ENCODE data around the gene IMMP1L. TPM values are rescaled to one million over a fixed set of nuclear protein-coding genes. Genes with fewer than 3 reads are reported as not detected.

IMMP1L gene
- total RNA-seq, 1 experiment from 2014 or later: 38.5 TPM

- H2AFZ ChIP-seq (ENCODE audit: low read depth, low read length, poor library complexity, severe bottlenecking): no peak overlapping the region
- H3K4me1 ChIP-seq (ENCODE audit: control insufficient read depth in 1 of 2, insufficient read depth in 2 of 2, low read length in 2 of 2): no peaks in the 10 kb centered on the region
- no peak overlapping the region for H3K9ac ChIP-seq (ENCODE audit: low read length)
- H3K27me3 ChIP-seq (ENCODE audit: insufficient read depth, low read length): no peaks in the 10 kb centered on the region
- H3K36me3 ChIP-seq (ENCODE audit: control insufficient read depth in 1 of 2, insufficient read depth in 2 of 2, low read length in 2 of 2): no peaks in the 10 kb centered on the region
- H4K20me1 ChIP-seq (ENCODE audit: insufficient read depth): no peaks in the 10 kb centered on the region
- no peaks in the 10 kb centered on the region for H3K9me3 ChIP-seq (ENCODE audit: control insufficient read depth in 1 of 2, insufficient read depth in 1 of 2, low read depth in 1 of 2, low read length in 2 of 2)
- ATAC-seq: no peak
- no peak overlapping the region for H3K4me3 ChIP-seq (replicated peaks in 1 of 2; ENCODE audit: low read depth in 1 of 2, low read length in 2 of 2)
- no peak overlapping the region for H3K4me2 ChIP-seq (ENCODE audit: low read length)
- ChIA-PET RAD21 (ENCODE audit: low non-redundant PET in 1 of 2, low total read pairs in 2 of 2, uncharacterized antibody in 2 of 2, unreplicated experiment in 2 of 2) (no interaction called here), POLR2A (no interaction called here), CTCF (interaction anchor here (1.5 kb wide), 1 partner anchor 554 kb away, joined by 3 read pairs; no protein-coding TSS in a partner anchor)
- TF ChIP-seq JUND (IDR thresholded peaks at IDR 0.05): no peak
- TF ChIP-seq EZH2phosphoT487 (IDR thresholded peaks at IDR 0.05; ENCODE audit: borderline replicate concordance): no peak
- TF ChIP-seq ZNF274 (IDR thresholded peaks at IDR 0.05; ENCODE audit: low read depth, low read length): no peak
- no peak for TF ChIP-seq POLR2AphosphoS5 (IDR thresholded peaks at IDR 0.05; ENCODE audit: low read depth, low read length)
- no peak for TF ChIP-seq SP1 (IDR thresholded peaks at IDR 0.05; ENCODE audit: low read depth)
- no peak for TF ChIP-seq FOSL1 (IDR thresholded peaks at IDR 0.05; ENCODE audit: low read depth)
- no peak for TF ChIP-seq EGR1 (IDR thresholded peaks at IDR 0.05; ENCODE audit: low read depth)
- no peak for TF ChIP-seq SRF (IDR thresholded peaks at IDR 0.05; ENCODE audit: low read depth)
- TF ChIP-seq POLR2A (IDR thresholded peaks at IDR 0.05; ENCODE audit: borderline replicate concordance, extremely low read depth, insufficient read depth, insufficient read length): no peak
- TF ChIP-seq CEBPB (IDR thresholded peaks at IDR 0.05; ENCODE audit: low read depth): no peak
- TF ChIP-seq ATF3 (IDR thresholded peaks at IDR 0.05): no peak
- no peak for TF ChIP-seq RAD21 (IDR thresholded peaks at IDR 0.05; ENCODE audit: low read depth)
- no peak for TF ChIP-seq SIN3A (IDR thresholded peaks at IDR 0.05; ENCODE audit: low read depth)
- no peak for TF ChIP-seq EZH2 (IDR thresholded peaks at IDR 0.05)
- no peak for TF ChIP-seq REST (IDR thresholded peaks at IDR 0.05; ENCODE audit: low read depth)
- no peak overlapping the region for H3K27ac ChIP-seq (ENCODE audit: low read depth, low read length)
- intact Hi-C loops (cut with micrococcal nuclease): no loop called here
- no peak for DNase-seq (ENCODE audit: low read depth, low spot score)
- no TSS peak for BruUV-seq (replicated peaks)
- 0 out of 2 replicates have a peak, but pooled peaks cover 8% of the 10 kb centered on the region for H3K79me2 ChIP-seq (ENCODE audit: insufficient read depth, low read length)
- no peaks in the 10 kb centered on the region for H3K9me2 ChIP-seq (ENCODE audit: insufficient read depth)
Measured at GRCh38 chr11:31404614-31405013, 104.8 kb downstream of the IMMP1L start.

Measured in HCT116 (cell line).